Stimulated activated CD4-positive, alpha-beta T cell treated with anti-CD3 and anti-CD28 coated beads, TNF-alpha, amount 100 ng/mL, for 1 hour (primary cell): ENCODE data around the gene PAX7.

ENCODE experiments used
- DNase-seq, 3 donors: peaks; one replicate each; pipeline ENCODE4 v3.0.0-alpha.2; 2020; ENCODE audit warnings: low read depth in 3 of 3, low spot score in 1 of 3

Gene PAX7

GRCh38 chr1:18789246-18789645, 158.6 kb downstream of the PAX7 start:
- no peak for DNase-seq

DNA sequence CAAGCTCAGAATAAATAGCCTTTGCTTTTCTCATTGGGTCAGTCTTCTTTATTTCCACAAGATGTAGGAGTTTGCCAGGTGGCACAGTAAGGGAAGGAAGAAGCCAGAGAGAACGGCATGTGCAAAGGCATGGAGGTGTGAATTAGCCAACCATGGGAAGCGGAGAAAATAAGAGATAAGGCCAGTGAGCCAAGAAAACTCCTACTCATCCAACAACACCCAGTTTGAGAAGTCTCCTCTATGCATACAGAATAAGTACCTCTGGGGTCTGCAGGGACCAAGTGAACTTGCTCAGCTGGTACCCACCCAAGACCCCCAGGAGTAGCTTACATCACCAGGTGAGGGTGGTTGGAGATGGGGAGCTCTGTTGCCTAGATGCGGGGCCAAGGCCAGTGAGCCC, 162.1 kb downstream of the PAX7 start:
- no peak for DNase-seq

DNA sequence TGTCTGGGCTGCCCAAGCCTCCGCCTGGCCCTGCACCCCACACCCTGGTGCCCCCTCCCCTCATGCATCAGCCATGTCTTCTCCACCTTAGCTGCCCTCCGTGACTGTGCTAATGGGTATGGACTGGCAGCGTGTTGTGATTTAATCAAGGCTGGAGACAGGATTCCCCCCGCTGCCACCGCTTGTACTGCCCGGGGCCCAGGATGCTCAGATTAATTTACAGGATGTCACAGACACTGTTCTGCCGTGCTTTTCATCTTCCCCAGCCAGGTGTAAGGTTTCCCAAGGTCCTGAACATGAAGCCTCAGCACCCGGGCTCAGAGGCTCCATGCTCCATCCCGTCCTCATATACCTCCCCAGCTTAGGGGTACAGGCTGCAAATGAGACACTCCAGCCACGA, 162.5 kb downstream of the PAX7 start:
- no peak for DNase-seq

DNA sequence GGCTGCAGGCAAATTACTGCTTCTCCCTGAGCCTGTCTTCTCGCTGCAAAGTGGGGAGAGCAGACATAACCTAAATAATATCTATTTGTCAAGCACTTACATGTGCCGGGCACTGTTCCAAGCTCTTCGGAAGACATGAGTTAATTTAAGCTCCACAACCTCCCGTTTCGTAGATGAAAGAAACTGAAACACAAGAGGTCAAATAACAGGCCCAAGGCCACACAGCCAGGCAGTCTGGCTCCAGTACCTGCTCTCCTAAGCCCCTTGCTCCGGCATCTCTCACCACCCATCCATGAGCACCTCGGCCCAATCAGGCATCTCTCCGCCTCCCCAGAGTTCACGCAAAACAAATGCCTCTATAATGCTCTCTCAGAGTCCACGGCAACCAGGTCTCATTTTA, 163.4 kb downstream of the PAX7 start:
- no peak for DNase-seq

GRCh38 chr1:18794561-18794960, 163.9 kb downstream of the PAX7 start:
- DNase-seq, result no peak

DNA sequence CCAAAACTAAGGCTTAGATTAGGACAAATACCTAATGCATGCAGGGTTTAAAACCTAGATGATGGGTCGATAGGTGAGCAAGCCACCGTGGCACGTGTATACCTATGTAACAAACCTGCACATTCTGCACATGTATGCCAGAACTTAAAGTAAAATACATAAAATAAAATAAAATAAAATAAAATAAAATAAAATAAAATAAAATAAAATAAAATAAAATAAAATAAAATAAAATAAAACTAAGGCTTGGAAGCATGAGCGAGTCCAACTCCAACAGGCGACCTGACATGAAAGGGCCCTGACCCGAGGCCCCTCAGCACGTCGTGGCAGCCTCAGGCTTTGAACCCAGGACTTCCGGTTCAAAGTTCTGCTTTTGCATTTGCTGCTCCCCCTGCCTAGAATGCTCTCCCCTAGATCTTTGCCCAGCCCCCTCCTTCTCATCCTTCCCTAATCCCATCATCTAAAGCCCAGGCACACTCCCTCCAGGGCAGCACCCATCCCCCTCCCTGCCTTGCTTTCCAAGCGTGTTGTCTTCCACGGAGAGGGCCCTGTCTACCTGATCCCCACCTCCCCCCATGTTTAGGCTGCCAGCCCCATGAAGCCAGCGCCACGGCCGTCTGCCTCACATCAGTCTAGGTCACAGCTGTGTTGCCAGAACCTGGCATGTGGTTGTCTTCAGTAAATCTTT, 164.5 kb downstream of the PAX7 start:
- no peak for DNase-seq

DNA sequence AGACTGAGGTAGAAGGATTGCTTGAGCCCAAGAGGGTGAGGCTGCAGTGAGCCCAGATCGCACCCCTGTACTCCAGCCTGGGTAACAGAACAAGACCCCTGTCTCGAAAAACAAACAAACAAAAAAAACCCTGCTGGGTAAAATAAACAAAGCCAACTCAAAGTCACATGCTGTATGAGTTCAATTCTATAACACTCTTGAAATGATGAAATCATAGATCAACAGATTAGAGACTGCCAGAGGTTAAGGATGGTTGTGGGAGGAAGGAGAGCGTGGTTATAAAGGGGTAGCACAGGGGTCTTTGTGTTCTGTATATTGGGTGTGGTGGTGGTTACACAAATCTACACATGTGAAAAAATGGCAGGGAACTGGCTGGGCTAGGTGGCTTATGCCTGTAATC, 166.3 kb downstream of the PAX7 start:
- DNase-seq, result no peak
